Left forelimb (tissue), 1 donor: ENCODE data around the gene APOBEC4.
"Not testable (repeated sequence)": the region's sequence is repeated elsewhere in the genome, so short reads cannot be mapped to it uniquely, and the experiment has no call there.

ENCODE experiments used
- DNase-seq: peaks from one replicate; pipeline ENCODE4 v3.0.0-alpha.2; 2018; ENCODE audit warnings: low spot score

The APOBEC4 gene

GRCh38 chr1:183633676-183634343, 19.3 kb downstream of the APOBEC4 start:
- DNase-seq = no peak

- DNase-seq = no peak
Observed at GRCh38 chr1:183632964-183633363, 20.2 kb downstream of the APOBEC4 start.

- DNase-seq = no peak
Observed at GRCh38 chr1:183632114-183632513, 21.0 kb downstream of the APOBEC4 start.

GRCh38 chr1:183630748-183631147, 22.4 kb downstream of the APOBEC4 start:
- no peak for DNase-seq

- DNase-seq = no peak
Observed at GRCh38 chr1:183628537-183628936, 24.6 kb downstream of the APOBEC4 start.

GRCh38 chr1:183626236-183626635, 26.9 kb downstream of the APOBEC4 start:
- DNase-seq = not testable (repeated sequence)

- DNase-seq = no peak
Observed at GRCh38 chr1:183622884-183623785, 30.0 kb downstream of the APOBEC4 start.

- DNase-seq = no peak
Observed at GRCh38 chr1:183622013-183622412, 31.1 kb downstream of the APOBEC4 start.

GRCh38 chr1:183620311-183620710, 32.8 kb downstream of the APOBEC4 start:
- DNase-seq = no peak

GRCh38 chr1:183619781-183620180, 33.3 kb downstream of the APOBEC4 start:
- no peak for DNase-seq

- DNase-seq = not testable (repeated sequence)
Observed at GRCh38 chr1:183618202-183618601, 34.9 kb downstream of the APOBEC4 start.

GRCh38 chr1:183612975-183613374, 40.1 kb downstream of the APOBEC4 start:
- not testable (repeated sequence) for DNase-seq

GRCh38 chr1:183612407-183612806, 40.7 kb downstream of the APOBEC4 start:
- DNase-seq = no peak

- no peak for DNase-seq
Observed at GRCh38 chr1:183611021-183611420, 42.1 kb downstream of the APOBEC4 start.

- no peak for DNase-seq
Observed at GRCh38 chr1:183609759-183610452, 43.2 kb downstream of the APOBEC4 start.

- DNase-seq = no peak
Observed at GRCh38 chr1:183609313-183609712, 43.8 kb downstream of the APOBEC4 start.

GRCh38 chr1:183607322-183607980, 45.7 kb downstream of the APOBEC4 start:
- DNase-seq = no peak

GRCh38 chr1:183605904-183606303, 47.2 kb downstream of the APOBEC4 start:
- DNase-seq = no peak

GRCh38 chr1:183604815-183605214, 48.3 kb downstream of the APOBEC4 start:
- DNase-seq = no peak

GRCh38 chr1:183604038-183604808, 48.9 kb downstream of the APOBEC4 start:
- DNase-seq = no peak

GRCh38 chr1:183602510-183602909, 50.6 kb downstream of the APOBEC4 start:
- DNase-seq = no peak
